ENCODE measurements around the gene CISH.

The CISH gene

GRCh38 chr3:50577348-50577747 is 34.2 kb downstream of the CISH start:
- Histone ChIP-seq H2AK5ac (ENCODE audit: low read length, severe bottlenecking) (no peak overlapping the region), H3K18ac (ENCODE audit: low read depth in 1 of 2, low read length in 2 of 2) (no peak overlapping the region), H3K9me3 (ENCODE audit: control insufficient read depth, low read length) (no peaks in the 10 kb centered on the region), H3K4me3 (ENCODE audit: insufficient read depth in 1 of 2, low read depth in 1 of 2, low read length in 2 of 2) (no peak overlapping the region), H4K91ac (ENCODE audit: low read length) (no peak overlapping the region), H3K79me1 (replicated peaks; ENCODE audit: low read length, poor library complexity, severe bottlenecking) (peaks cover 7% of the 10 kb centered on the region), H4K8ac (ENCODE audit: low read length) (no peak overlapping the region), H2BK15ac (ENCODE audit: low read depth, poor library complexity, severe bottlenecking) (no peak overlapping the region), H2BK120ac (ENCODE audit: low read depth, low read length) (no peak overlapping the region), H3K9ac (ENCODE audit: low read length) (no peak overlapping the region), H3K36me3 (ENCODE audit: control insufficient read depth in 1 of 2, insufficient read depth in 2 of 2, low read depth in 1 of 2, low read length in 2 of 2) (peaks cover 65 to 70% of the 10 kb centered on the region in 2 experiments), H3K4me1 (ENCODE audit: control insufficient read depth, insufficient read depth, low read depth, low read length) (peaks cover 2% of the 10 kb centered on the region), H2BK5ac (ENCODE audit: low read depth, low read length, poor library complexity, severe bottlenecking) (no peak overlapping the region), H3K27ac (ENCODE audit: low read length, poor library complexity, severe bottlenecking) (no peak overlapping the region), H2BK12ac (ENCODE audit: low read length in 2 of 2) (no peak overlapping the region), H2AFZ (ENCODE audit: low read depth, low read length) (no peak overlapping the region), H3K4ac (ENCODE audit: low read depth in 1 of 2, low read length in 2 of 2) (no peak overlapping the region), H3K27me3 (ENCODE audit: control insufficient read depth in 1 of 2, insufficient read depth in 1 of 2, low read length in 2 of 2) (no peaks in the 10 kb centered on the region), H3K4me2 (ENCODE audit: low read length, poor library complexity, severe bottlenecking) (no peak overlapping the region), H3K14ac (ENCODE audit: low read length in 2 of 2) (no peak overlapping the region), H3K23ac (ENCODE audit: low read length in 2 of 2) (no peak overlapping the region)
- WGBS: 100% methylated on average over 2 of the region's 2 CpGs
- DNase-seq: no peak

GRCh38 chr3:50575372-50575771 is 36.2 kb downstream of the CISH start:
- 89% methylated on average over 6 of the region's 6 CpGs for WGBS
- no peaks in the 10 kb centered on the region for H3K9me3 ChIP-seq (ENCODE audit: control insufficient read depth, low read length)
- no peak overlapping the region for H3K18ac ChIP-seq (ENCODE audit: low read depth in 1 of 2, low read length in 2 of 2)
- peaks cover 7% of the 10 kb centered on the region for H3K79me1 ChIP-seq (replicated peaks; ENCODE audit: low read length, poor library complexity, severe bottlenecking)
- no peak overlapping the region for H2AFZ ChIP-seq (ENCODE audit: low read depth, low read length)
- no peak overlapping the region for H3K9ac ChIP-seq (ENCODE audit: low read length)
- H3K4me3 ChIP-seq (ENCODE audit: insufficient read depth in 1 of 2, low read depth in 1 of 2, low read length in 2 of 2): no peak overlapping the region
- H3K4me1 ChIP-seq (ENCODE audit: control insufficient read depth, insufficient read depth, low read depth, low read length): peaks cover 4% of the 10 kb centered on the region
- no peak overlapping the region for H3K23ac ChIP-seq (ENCODE audit: low read length in 2 of 2)
- no peak overlapping the region for H2BK12ac ChIP-seq (ENCODE audit: low read length in 2 of 2)
- no peak overlapping the region for H2BK120ac ChIP-seq (ENCODE audit: low read depth, low read length)
- no peaks in the 10 kb centered on the region for H3K27me3 ChIP-seq (ENCODE audit: control insufficient read depth in 1 of 2, insufficient read depth in 1 of 2, low read length in 2 of 2)
- peaks cover 52 to 66% of the 10 kb centered on the region in 2 experiments for H3K36me3 ChIP-seq (ENCODE audit: control insufficient read depth in 1 of 2, insufficient read depth in 2 of 2, low read depth in 1 of 2, low read length in 2 of 2)
- no peak overlapping the region for H3K4ac ChIP-seq (ENCODE audit: low read depth in 1 of 2, low read length in 2 of 2)
- H3K4me2 ChIP-seq (ENCODE audit: low read length, poor library complexity, severe bottlenecking): no peak overlapping the region
- H4K91ac ChIP-seq (ENCODE audit: low read length): no peak overlapping the region
- no peak overlapping the region for H2BK15ac ChIP-seq (ENCODE audit: low read depth, poor library complexity, severe bottlenecking)
- H2BK5ac ChIP-seq (ENCODE audit: low read depth, low read length, poor library complexity, severe bottlenecking): no peak overlapping the region
- no peak overlapping the region for H3K14ac ChIP-seq (ENCODE audit: low read length in 2 of 2)
- H4K8ac ChIP-seq (ENCODE audit: low read length): no peak overlapping the region
- H3K27ac ChIP-seq (ENCODE audit: low read length, poor library complexity, severe bottlenecking): no peak overlapping the region
- DNase-seq: no peak
- H2AK5ac ChIP-seq (ENCODE audit: low read length, severe bottlenecking): no peak overlapping the region

- no peak overlapping the region for H3K27ac ChIP-seq (ENCODE audit: low read length, poor library complexity, severe bottlenecking)
- H2AFZ ChIP-seq (ENCODE audit: low read depth, low read length): no peak overlapping the region
- no peak overlapping the region for H2BK5ac ChIP-seq (ENCODE audit: low read depth, low read length, poor library complexity, severe bottlenecking)
- peak overlapping the region; percentile 3 for H4K91ac ChIP-seq (ENCODE audit: low read length)
- H2BK15ac ChIP-seq (ENCODE audit: low read depth, poor library complexity, severe bottlenecking): no peak overlapping the region
- no peak overlapping the region for H2BK12ac ChIP-seq (ENCODE audit: low read length in 2 of 2)
- H2AK5ac ChIP-seq (ENCODE audit: low read length, severe bottlenecking): no peak overlapping the region
- H3K9me3 ChIP-seq (ENCODE audit: control insufficient read depth, low read length): no peaks in the 10 kb centered on the region
- no peak overlapping the region for H3K4me3 ChIP-seq (ENCODE audit: insufficient read depth in 1 of 2, low read depth in 1 of 2, low read length in 2 of 2)
- H3K23ac ChIP-seq (ENCODE audit: low read length in 2 of 2): no peak overlapping the region
- no peak overlapping the region for H4K8ac ChIP-seq (ENCODE audit: low read length)
- 100% methylated on average over 1 of the region's 1 CpG for WGBS
- no peaks in the 10 kb centered on the region for H3K27me3 ChIP-seq (ENCODE audit: control insufficient read depth in 1 of 2, insufficient read depth in 1 of 2, low read length in 2 of 2)
- H3K4me1 ChIP-seq (ENCODE audit: control insufficient read depth, insufficient read depth, low read depth, low read length): peaks cover 4% of the 10 kb centered on the region
- no peak overlapping the region for H3K4ac ChIP-seq (ENCODE audit: low read depth in 1 of 2, low read length in 2 of 2)
- no peak for DNase-seq
- peaks cover 11% of the 10 kb centered on the region for H3K79me1 ChIP-seq (replicated peaks; ENCODE audit: low read length, poor library complexity, severe bottlenecking)
- no peak overlapping the region for H3K9ac ChIP-seq (ENCODE audit: low read length)
- peaks cover 47 to 57% of the 10 kb centered on the region in 2 experiments for H3K36me3 ChIP-seq (ENCODE audit: control insufficient read depth in 1 of 2, insufficient read depth in 2 of 2, low read depth in 1 of 2, low read length in 2 of 2)
- H3K4me2 ChIP-seq (ENCODE audit: low read length, poor library complexity, severe bottlenecking): no peak overlapping the region
- H2BK120ac ChIP-seq (ENCODE audit: low read depth, low read length): no peak overlapping the region
- H3K14ac ChIP-seq (ENCODE audit: low read length in 2 of 2): no peak overlapping the region
- H3K18ac ChIP-seq (ENCODE audit: low read depth in 1 of 2, low read length in 2 of 2): no peak overlapping the region
Measured at GRCh38 chr3:50574444-50574831, 37.1 kb downstream of the CISH start.

GRCh38 chr3:50573566-50574443 is 37.8 kb downstream of the CISH start:
- no peak overlapping the region for H2BK12ac ChIP-seq (ENCODE audit: low read length in 2 of 2)
- DNase-seq: no peak
- no peak overlapping the region for H3K9ac ChIP-seq (ENCODE audit: low read length)
- H3K4me3 ChIP-seq (ENCODE audit: insufficient read depth in 1 of 2, low read depth in 1 of 2, low read length in 2 of 2): no peak overlapping the region
- 95% methylated on average over 8 of the region's 8 CpGs for WGBS
- no peak overlapping the region for H3K18ac ChIP-seq (ENCODE audit: low read depth in 1 of 2, low read length in 2 of 2)
- H3K4ac ChIP-seq (ENCODE audit: low read depth in 1 of 2, low read length in 2 of 2): no peak overlapping the region
- H3K14ac ChIP-seq (ENCODE audit: low read length in 2 of 2): no peak overlapping the region
- H3K36me3 ChIP-seq (ENCODE audit: control insufficient read depth in 1 of 2, insufficient read depth in 2 of 2, low read depth in 1 of 2, low read length in 2 of 2): peaks cover 46 to 51% of the 10 kb centered on the region in 2 experiments
- peaks cover 5% of the 10 kb centered on the region for H3K4me1 ChIP-seq (ENCODE audit: control insufficient read depth, insufficient read depth, low read depth, low read length)
- no peak overlapping the region for H3K4me2 ChIP-seq (ENCODE audit: low read length, poor library complexity, severe bottlenecking)
- no peak overlapping the region for H4K91ac ChIP-seq (ENCODE audit: low read length)
- H3K79me1 ChIP-seq (replicated peaks; ENCODE audit: low read length, poor library complexity, severe bottlenecking): peaks cover 11% of the 10 kb centered on the region
- H3K23ac ChIP-seq (ENCODE audit: low read length in 2 of 2): no peak overlapping the region
- no peaks in the 10 kb centered on the region for H3K27me3 ChIP-seq (ENCODE audit: control insufficient read depth in 1 of 2, insufficient read depth in 1 of 2, low read length in 2 of 2)
- H2BK5ac ChIP-seq (ENCODE audit: low read depth, low read length, poor library complexity, severe bottlenecking): no peak overlapping the region
- no peak overlapping the region for H3K27ac ChIP-seq (ENCODE audit: low read length, poor library complexity, severe bottlenecking)
- H3K9me3 ChIP-seq (ENCODE audit: control insufficient read depth, low read length): no peaks in the 10 kb centered on the region
- no peak overlapping the region for H2BK120ac ChIP-seq (ENCODE audit: low read depth, low read length)
- peak overlapping the region; percentile 19 for H2BK15ac ChIP-seq (ENCODE audit: low read depth, poor library complexity, severe bottlenecking)
- H2AK5ac ChIP-seq (ENCODE audit: low read length, severe bottlenecking): no peak overlapping the region
- no peak overlapping the region for H4K8ac ChIP-seq (ENCODE audit: low read length)
- H2AFZ ChIP-seq (ENCODE audit: low read depth, low read length): no peak overlapping the region

All from mesenchymal stem cell (in vitro differentiated cells and primary cell).